Cortex of kidney (tissue), 1 donor: ENCODE data around the gene GSG1.

Experiments used
- DNase-seq: peaks from one replicate; lab custom pipeline; 2025; lab: John Stamatoyannopoulos, UW

GSG1 gene

GRCh38 chr12:13103391-13104033 lies at the start of gene GSG1:
Gene GSG1 (minus strand): TSS chr12:13103667. CDS start chr12:13103512, 155 bp downstream.
- DNase-seq = no peak

GRCh38 chr12:13153180-13153579 lies 49.7 kb upstream of the GSG1 start:
- DNase-seq = no peak

- no peak for DNase-seq
Measured at GRCh38 chr12:13152756-13153155, 49.3 kb upstream of the GSG1 start.

- no peak for DNase-seq
Measured at GRCh38 chr12:13152281-13152680, 48.8 kb upstream of the GSG1 start.

GRCh38 chr12:13149411-13149810 lies 45.9 kb upstream of the GSG1 start:
- DNase-seq = no peak

GRCh38 chr12:13148485-13148847 lies 45.0 kb upstream of the GSG1 start:
- no peak for DNase-seq

GRCh38 chr12:13147688-13148484 lies 44.4 kb upstream of the GSG1 start:
- DNase-seq = no peak

GRCh38 chr12:13146336-13146938 lies 43.0 kb upstream of the GSG1 start:
- no peak for DNase-seq

GRCh38 chr12:13144266-13144828 lies 40.9 kb upstream of the GSG1 start:
- DNase-seq = no peak

GRCh38 chr12:13142747-13143146 lies 39.3 kb upstream of the GSG1 start:
- no peak for DNase-seq

GRCh38 chr12:13141686-13142085 lies 38.2 kb upstream of the GSG1 start:
- DNase-seq = no peak

- DNase-seq = no peak
Measured at GRCh38 chr12:13135371-13136178, 32.1 kb upstream of the GSG1 start.

GRCh38 chr12:13133886-13134285 lies 30.4 kb upstream of the GSG1 start:
- no peak for DNase-seq

- no peak for DNase-seq
Measured at GRCh38 chr12:13130981-13131380, 27.5 kb upstream of the GSG1 start.

GRCh38 chr12:13128291-13128965 lies 25.0 kb upstream of the GSG1 start:
- no peak for DNase-seq

GRCh38 chr12:13127444-13127843 lies 24.0 kb upstream of the GSG1 start:
- no peak for DNase-seq

GRCh38 chr12:13126494-13126893 lies 23.0 kb upstream of the GSG1 start:
- no peak for DNase-seq

- no peak for DNase-seq
Measured at GRCh38 chr12:13125996-13126395, 22.5 kb upstream of the GSG1 start.

- DNase-seq = no peak
Measured at GRCh38 chr12:13124656-13125505, 21.4 kb upstream of the GSG1 start.

- no peak for DNase-seq
Measured at GRCh38 chr12:13121568-13121967, 18.1 kb upstream of the GSG1 start.

- DNase-seq = no peak
Measured at GRCh38 chr12:13120413-13120812, 16.9 kb upstream of the GSG1 start.
